HG03378 (cell line): Measurements from ENCODE around the gene TRPM2.
"Not testable (repeated sequence)": the region's sequence is repeated elsewhere in the genome, so short reads cannot be mapped to it uniquely, and the experiment has no call there.

Experiments used
- ATAC-seq: cut with Tn5 transposase; IDR thresholded peaks from one replicate; pipeline ENCODE4 v1.9.1; 2021; ENCODE audit warnings: mild to moderate bottlenecking, moderate library complexity; ENCODE audit not compliant: unreplicated experiment

Gene TRPM2

DNA sequence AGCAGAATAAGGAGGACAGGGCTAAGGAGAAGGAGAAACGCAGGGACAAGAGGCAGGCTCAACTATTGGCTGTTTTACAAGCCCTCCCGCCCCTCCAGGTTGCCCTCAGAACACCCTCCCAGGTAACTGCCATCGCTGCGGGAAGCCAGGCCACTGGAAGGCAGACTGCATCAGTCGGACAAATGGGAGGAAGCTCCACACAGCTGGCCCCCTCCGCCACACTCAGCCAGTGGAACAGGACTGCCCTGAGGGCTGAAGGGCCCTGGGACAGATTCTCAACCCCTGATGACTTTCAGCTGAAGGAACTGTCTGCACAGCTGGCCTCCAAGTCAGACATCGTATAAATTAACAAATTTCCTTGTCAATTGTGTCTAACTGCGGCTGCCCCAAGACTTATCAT lies 123.7 kb downstream of the TRPM2 start:
- no peak for ATAC-seq

DNA sequence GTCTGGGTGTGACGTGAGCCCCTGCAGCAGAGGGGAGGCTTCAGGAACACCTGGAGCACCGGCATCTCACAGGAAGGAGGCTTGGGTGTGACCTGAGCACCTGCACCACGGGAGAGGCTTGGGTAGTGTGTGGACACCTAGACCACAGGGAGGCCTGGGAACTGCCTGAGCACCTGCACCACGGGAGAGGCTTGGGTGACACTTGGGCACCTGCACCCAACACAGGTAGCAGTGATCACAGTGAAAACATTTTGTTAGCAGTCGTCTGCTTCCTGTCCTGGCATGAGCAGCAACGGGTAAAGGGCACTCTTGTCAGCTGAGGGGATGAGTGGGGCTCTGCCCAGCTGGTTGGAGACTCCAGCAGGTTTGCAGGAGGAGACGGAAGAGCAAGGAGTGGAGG lies 124.3 kb downstream of the TRPM2 start:
- no peak for ATAC-seq

DNA sequence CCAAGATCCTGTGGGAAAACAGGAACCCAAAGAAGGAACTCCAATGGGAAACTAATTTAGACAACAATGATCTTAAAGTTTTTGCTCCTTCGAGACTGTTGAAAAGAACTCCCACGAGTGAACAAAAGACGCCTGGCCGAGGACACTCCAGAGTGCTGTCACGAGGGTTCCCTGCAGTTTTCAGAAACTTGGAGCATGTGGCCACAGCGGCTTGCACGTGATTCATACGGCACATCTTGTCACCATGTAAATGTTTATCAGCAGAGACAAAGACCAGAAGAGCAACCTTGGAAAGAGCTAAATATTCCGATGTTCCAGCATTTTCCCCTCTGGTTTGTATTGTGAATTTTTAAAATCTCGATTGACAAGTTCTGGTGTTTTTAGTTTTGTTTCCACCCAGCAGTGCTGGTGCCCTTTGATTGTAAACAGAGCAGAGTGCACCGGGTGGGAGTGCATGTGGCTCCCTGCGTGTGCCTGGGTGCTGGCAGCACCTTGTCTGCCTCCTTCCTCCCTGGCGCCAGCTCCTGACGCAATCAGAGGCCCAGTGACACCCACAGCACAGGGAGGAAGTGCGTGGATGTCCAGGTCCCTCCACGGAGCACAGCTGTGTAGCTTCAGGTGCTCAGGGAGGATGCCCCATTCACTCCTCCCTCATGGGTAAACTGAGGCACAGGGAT lies 124.8 kb downstream of the TRPM2 start:
- ATAC-seq: no peak

DNA sequence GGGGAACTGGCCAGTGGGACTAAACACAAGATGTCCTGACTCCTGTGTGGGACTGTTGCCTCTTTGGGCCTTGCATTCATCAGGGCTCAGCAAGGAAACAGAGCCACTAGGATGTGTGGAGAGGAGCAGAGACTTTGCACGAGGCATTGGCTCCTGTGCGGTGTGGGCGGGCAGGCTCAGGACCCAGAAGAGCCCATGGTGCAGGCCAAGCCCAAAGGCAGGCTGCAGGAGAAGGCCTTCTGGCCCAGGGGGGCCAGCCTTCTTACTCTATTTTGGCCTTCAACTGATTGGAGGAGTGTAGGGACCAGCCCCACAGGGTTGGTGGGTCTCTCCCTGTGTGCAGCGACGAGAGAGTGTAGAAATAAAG lies 125.4 kb downstream of the TRPM2 start:
- no peak for ATAC-seq

DNA sequence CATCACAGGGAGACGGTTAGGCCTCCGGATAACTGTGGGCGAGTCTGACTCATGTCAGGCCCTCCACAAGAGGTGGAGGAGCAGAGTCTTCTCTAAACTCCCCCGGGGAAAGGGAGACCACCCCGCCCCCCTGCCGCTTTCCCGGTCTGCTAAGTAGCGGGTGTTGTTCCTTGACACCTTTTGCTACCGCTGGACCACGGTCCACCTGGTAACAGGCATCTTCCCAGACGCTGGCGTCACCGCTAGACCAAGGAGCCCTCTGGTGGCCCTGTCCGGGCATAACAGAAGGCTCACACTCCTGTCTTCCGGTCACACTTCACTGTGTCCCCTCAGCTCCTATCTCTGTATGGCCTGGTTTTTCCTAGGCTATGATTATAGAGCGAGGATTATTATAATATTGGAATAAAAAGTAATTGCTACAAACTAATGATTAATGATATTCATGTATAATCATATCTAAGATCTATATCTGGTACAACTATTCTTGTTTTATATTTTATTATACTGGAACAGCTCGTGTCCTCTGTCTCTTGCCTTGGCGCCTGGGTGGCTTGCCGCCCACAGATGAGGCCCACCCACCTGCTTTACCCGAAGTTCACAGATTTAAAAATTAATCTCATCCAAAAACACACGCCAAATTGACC lies 126.3 kb downstream of the TRPM2 start:
- ATAC-seq: not testable (repeated sequence)

DNA sequence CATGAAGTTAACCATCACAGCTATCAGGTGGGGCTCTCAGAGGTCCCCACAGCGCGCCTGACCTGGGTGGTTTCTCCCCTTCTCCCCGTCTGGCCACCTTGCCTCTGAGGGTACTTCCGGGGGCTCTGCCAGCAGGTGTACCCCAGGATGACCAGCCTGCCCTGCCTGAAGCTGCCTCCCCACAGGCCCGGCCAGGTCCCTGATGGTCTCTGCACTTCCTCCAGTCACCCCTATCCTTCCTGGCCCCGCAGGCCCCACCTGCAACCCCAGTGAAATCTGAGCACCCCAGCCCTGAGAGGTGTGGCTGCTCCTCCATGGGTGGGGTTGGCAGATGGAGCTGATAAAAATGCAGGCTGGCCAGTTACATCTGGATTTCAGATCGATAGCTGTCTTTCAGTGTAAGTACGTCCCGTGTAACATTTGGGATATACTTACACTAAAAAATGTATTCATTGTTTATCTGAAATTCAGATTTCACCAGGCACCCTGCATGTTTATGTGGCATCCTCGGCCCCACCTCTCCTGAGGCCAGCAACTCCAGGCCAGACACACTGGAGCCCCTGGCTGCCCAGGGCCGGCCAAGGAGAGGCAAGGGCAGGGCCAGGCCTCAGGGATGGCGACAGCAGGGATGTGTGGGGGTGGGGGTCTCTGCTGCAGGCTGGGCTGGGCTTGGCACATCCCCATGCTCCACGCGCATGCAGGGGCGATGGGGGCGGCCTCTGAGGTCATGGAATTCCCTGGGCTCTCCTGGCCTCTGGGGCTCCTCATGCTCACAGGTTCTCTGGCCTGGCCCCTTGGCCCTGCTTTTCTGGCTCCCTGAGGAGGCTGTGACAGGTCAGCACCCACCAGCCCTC lies 127.0 kb downstream of the TRPM2 start:
- no peak for ATAC-seq

DNA sequence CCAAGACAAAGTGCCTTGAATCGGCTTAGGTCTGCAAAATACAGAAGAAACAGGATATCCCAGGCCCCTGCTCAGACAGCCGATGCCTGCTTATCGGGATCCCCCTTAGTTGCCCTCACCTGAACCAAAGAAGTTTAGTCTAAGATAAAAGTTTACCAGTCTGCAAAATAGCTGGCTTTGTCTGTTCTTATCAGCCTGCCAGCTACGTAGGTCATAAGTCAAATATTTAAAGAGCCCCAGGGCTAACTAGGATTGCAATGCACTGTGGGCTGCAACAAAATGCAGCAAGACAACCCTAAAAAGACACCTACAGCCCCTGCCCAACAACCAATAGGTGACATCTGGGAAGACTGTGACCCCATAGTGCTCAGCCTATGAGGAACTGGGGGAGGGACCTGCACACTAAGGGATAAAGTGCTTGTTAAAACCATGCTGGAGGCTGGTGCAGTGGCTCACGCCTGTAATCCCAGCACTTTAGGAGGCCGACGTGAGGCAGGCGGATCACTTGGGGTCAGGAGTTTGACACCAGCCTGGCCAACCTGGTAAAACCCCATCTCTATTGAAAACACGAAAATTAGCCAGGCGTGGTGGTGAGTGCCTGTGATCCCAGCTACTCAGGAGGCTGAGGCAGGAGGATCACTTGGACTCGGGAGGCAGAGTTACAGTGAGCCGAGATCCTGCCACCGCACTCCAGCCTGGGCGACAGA lies 129.3 kb downstream of the TRPM2 start:
- no peak for ATAC-seq

DNA sequence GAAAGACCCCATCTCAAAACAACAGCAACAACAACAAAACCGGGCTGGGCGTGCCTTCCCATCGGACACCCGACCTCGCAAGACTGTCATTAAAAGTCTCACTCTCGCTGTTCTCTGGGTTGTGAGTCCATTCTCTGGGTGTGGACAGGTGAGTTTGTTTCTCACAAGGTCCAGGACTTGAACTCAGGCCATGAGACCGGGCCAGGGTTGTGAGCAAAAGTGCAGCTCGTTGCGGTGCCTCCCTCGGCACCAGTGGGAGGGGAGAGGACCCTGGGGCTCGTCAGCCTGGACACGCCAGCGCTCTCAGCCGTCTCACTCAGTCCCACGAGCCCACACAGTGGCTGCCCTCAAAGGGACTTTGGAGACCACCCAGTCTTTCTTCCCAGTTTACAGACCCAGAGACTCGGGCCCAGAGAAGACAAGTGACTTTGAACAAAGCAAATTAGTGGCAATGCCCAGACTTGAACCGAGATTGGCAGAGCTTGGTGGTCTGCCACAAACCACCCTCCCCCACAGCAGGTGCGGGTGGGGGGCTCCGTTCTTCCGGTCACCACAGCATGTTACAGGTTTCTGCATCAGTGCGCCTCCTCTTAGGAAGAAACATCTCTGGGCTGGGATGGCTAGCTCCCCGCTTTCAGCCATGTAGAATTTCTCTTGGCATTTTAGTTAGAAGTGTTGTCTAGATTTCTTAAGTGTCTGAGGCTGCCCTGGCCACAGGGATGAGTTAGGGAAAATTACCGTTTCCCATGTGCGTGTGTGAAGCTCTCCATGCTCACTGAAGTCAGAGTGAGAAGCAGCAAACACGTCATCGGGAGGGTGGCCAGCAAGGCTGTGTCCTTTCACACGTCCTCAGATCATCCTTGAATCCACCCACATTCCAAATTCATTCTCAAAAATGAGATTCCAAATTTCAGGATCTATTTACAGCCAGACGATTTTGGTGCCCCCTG lies 130.1 kb downstream of the TRPM2 start:
- ATAC-seq: no peak

DNA sequence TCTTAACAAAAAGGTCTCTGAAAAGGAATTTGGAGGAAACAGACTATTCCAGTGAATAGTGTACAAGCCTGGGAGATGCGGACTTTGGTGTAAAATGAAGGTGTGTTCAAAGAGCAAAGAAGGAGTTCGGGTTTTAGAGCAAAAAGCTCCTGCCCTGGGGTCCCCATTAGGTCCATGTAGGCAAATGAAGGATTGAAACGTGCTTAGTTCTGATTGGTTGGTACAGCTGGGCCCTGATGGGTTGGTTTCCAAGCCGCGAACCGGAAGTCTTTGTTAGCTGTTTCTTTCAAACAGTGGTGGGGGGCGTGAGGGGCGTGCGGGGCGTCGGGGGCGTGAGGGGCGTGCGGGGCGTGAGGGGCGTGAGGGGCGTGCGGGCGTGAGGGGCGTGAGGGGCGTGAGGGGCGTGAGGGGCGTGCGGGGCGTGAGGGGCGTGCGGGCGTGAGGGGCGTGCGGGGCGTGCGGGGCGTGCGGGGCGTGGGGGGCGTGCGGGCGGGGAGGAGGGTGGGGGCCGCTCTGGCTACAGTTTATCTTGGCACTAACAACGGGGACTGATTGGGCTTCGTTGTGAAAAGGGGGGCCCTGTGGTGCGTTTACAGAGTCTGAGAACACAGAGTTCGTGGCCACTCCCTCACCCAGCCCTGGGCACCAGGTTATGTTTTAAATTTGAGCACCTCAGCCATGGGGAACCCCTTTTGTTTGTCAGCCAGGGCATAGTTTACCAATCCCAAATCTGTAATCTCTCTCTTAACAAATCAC lies 131.3 kb downstream of the TRPM2 start:
- ATAC-seq: no peak

DNA sequence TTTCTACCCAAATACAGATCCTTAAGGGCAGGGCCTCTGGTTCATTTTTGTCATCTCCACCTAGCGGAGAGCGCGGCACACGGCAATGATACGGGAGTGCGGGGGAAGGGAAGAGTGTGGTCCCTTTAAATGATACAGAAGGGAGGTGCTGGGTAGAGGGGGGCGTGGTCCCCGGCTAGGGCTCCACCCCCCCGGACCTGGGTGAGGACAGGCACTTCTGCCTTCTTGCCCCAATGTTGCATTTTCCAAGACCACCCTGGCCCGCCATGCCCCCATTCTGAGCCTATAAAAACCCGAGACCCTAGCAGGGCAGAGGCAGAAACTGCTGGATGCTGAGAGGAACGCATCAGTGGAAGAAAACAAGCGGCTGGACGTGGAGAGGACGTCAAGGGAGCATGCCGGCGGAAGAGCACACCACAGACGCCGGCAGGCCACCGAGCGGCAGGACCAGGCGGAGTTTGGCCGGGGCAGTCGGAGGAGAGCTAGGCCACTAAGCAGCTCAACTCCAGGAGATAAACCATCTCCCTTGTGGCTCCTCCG lies 131.9 kb downstream of the TRPM2 start:
- no peak for ATAC-seq

DNA sequence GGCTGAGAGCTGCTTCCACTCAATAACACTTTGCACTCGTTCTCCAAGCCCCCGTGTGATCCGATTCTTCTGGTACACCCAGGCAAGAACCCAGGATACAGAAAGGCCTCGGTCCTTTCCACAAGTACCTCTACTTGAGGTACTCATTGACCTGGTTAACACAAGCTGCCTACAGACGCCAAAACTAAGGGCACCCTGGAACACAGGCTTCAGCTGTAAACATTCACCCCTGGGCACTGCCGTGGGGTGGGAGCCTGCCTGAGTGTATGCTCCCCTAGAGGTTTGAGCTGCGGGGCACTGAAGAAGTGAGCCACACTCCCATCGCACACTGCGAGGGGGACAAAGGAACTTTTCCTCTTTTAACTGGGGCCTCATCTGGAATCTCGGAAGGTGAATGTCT lies 132.4 kb downstream of the TRPM2 start:
- no peak for ATAC-seq

DNA sequence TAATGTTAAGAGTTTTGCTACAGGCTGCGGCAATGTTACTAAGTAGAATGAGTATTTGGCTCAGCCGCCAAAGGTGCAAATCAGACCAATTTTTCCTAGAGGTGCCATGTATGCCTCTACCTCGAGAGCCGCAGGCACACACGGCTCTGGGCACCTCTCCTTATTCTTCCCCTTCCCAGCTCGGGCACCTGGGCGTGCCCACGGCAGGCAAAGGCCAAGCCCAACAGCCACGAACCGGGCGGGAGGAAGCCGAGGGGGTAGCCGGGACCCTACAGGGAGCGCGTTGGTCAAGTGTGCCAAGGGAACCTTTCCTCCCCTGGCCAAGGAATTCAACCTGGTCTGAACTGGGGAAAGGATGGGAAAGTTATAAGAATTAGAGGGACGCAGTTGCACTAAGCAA lies 132.9 kb downstream of the TRPM2 start:
- ATAC-seq: no peak

DNA sequence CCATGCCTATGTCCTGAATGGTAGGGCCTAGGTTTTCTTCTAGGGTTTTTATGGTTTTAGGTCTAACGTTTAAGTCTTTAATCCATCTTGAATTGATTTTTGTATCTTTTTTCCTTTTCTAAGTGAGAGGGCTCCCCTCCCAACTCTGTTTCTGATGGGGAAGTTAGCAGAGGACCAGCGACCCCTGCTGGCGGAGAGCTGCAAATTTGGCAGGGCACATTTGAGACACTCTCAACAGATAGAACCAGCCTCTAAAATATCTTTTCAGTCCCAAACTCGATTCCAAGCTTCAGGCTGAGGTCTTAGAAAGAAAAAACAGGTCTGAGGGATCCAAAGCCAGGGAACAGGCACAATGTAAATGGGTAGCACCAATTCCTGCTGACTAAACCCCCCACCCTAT lies 134.4 kb downstream of the TRPM2 start:
- ATAC-seq: no peak

DNA sequence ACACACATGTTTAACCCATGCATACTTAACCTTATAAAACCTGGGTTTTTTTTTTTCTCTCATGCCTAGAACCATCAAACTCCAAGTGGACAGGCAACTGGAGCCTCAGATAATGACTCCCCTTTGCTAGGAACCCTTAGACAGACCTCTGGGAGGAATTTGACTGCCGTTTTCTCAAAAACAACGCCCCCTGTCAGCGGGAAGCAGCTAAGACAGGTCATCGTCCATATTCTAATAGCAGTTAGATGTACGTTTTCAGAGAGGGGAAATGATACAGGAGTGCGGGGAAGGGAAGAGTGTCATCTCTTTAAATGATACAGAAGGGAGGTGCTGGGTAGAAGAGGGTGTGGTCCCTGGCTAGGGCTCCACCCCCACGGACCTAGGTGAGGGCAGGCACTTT lies 136.5 kb downstream of the TRPM2 start:
- ATAC-seq: no peak

DNA sequence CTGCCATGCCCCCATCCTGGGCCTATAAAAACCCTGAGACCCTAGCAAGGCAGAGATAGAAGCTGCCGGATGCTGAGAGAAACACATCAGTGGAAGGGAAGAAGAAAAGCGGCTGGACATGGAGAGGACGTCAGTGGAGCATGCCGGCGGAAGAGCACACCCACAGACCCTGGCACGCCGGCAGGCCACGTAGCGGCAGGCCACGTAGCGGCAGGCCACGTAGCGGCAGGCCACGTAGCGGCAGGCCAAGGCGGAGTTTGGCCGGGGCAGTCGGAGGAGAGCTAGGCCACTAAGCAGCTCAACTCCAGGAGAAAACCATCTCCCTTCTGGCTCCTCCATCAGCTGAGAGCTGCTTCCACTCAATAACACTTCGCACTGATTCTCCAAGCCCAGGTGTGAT lies 137.0 kb downstream of the TRPM2 start:
- ATAC-seq: no peak

DNA sequence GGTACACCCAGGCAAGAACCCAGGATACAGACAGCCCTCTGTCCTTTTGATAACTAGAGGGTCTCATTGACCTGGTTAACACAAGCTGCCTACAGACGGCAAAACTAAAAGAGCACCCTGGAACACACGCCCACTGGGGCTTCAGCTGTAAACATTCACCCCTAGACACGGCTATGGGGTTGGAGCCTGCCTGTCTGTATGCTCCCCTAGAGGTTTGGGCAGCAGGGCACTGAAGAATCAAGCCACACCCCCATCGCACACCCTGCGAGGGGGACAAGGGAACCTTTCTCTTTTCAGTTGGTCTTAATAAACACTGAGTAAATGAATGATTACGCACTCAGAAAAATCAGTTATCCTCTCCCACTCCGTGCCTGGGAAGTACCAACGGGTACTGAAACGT lies 137.4 kb downstream of the TRPM2 start:
- no peak for ATAC-seq
